Epithelial cell of proximal tubule (primary cell): Measurements from ENCODE around the gene ACTN2. TPM values are rescaled to one million over a fixed set of nuclear protein-coding genes. Genes with fewer than 3 reads are reported as not detected.

ENCODE experiments used
- DNase-seq: peaks from one replicate; pipeline ENCODE4 v3.0.0-alpha.2; 2011; ENCODE audit warnings: low read depth
- H3K4me3 ChIP-seq: 2 replicates; pipeline ENCODE4 v1.5.1; 2011; ENCODE audit warnings: low read depth, mild to moderate bottlenecking, low read length
- total RNA-seq: library from RNA; depleted of rRNA; stranded (reverse); fragments of >200 nt; gene quantifications from 2 replicates; pipeline ENCODE4 v1.2.3, GENCODE V29; 2015
- TF ChIP-seq, protein P1 (sequence below): conservative IDR thresholded peaks from 2 replicates; pipeline ENCODE4 v1.5.1; 2012; ENCODE audit warnings: low read depth, mild to moderate bottlenecking, low read length

The ACTN2 gene
- total RNA-seq, 1 donor from 2014 or later, result 0.52 TPM

- no peak overlapping the region for H3K4me3 ChIP-seq
- DNase-seq, result no peak
- TF ChIP-seq, protein P1, sequence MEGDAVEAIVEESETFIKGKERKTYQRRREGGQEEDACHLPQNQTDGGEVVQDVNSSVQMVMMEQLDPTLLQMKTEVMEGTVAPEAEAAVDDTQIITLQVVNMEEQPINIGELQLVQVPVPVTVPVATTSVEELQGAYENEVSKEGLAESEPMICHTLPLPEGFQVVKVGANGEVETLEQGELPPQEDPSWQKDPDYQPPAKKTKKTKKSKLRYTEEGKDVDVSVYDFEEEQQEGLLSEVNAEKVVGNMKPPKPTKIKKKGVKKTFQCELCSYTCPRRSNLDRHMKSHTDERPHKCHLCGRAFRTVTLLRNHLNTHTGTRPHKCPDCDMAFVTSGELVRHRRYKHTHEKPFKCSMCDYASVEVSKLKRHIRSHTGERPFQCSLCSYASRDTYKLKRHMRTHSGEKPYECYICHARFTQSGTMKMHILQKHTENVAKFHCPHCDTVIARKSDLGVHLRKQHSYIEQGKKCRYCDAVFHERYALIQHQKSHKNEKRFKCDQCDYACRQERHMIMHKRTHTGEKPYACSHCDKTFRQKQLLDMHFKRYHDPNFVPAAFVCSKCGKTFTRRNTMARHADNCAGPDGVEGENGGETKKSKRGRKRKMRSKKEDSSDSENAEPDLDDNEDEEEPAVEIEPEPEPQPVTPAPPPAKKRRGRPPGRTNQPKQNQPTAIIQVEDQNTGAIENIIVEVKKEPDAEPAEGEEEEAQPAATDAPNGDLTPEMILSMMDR, result no peak
These were observed 79.5 kb downstream of the ACTN2 start for GRCh38 chr1:236765831-236766230.

- TF ChIP-seq, protein P1, result no peak
- DNase-seq, result no peak
- no peak overlapping the region for H3K4me3 ChIP-seq
These were observed 80.2 kb downstream of the ACTN2 start for GRCh38 chr1:236766506-236766905.

DNA sequence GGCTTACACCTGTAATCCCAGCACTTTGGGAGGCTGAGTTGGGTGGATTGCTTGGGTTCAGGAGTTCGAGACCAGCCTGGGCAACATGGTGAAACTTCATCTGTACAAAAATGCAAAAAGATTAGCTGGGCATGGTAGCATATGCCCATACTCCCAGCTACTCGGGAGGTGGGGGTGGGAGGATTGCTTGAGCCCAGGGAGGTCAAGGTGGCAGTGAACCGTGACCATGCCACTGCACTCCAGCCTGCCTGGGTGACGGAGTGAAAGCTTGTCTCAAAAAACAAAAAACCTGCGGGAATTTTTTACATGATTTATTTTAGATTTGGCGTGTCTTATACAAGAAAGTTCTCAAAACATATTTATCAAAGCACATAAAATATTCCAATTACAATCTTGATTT, 81.0 kb downstream of the ACTN2 start:
- H3K4me3 ChIP-seq, result no peak overlapping the region

DNA sequence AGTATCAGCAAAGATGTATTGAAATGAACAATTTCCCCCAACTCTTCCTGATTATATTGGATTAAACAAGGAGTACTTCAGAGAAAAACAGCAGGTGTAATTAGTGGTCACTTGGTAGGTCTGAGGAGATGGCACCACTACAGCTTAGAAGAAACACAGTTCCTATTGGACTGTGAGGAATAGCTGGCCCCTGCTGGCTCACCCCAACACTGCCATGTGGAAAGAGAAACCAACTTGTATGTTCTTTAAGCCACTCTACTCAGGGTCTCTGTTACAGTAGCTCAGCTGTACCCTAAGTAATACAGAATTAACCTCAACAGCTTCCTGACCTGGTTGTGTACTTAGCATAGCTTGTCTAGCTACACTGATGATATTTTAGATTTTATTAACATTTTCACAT, 82.3 kb downstream of the ACTN2 start:
- H3K4me3 ChIP-seq, result no peak overlapping the region
- DNase-seq, result no peak
- TF ChIP-seq, protein P1, result no peak

More for the DNA sequence above, 81.0 kb downstream of the ACTN2 start:
- TF ChIP-seq, protein P1, result no peak
- no peak for DNase-seq

GRCh38 chr1:236773919-236774318, 87.6 kb downstream of the ACTN2 start:
- TF ChIP-seq, protein P1, result no peak
- no peak for DNase-seq

GRCh38 chr1:236774926-236775325, 88.6 kb downstream of the ACTN2 start:
- no peak for DNase-seq
- TF ChIP-seq, protein P1, result peak; percentile 72
- H3K4me3 ChIP-seq, result no peak overlapping the region

More at GRCh38 chr1:236773919-236774318, 87.6 kb downstream of the ACTN2 start:
- no peak overlapping the region for H3K4me3 ChIP-seq

DNA sequence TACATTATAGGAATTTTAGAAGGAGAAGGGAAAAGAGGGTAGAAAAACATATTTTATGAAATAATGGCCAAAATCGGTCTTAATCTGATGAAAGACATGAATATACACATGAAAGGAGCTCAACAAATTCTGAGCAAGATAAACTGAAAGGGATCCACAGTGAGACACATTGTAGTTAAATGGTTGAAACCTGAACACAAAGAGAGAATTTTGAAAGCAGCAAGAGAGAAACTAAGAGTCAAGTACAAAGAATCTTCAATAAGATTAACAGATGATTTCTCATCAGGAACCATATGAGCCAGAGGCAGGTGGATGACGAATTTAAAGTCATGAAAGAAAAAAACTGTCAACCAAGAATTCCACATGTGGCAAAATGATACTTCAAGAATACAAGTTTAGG, 93.0 kb downstream of the ACTN2 start:
- no peak for DNase-seq
- TF ChIP-seq, protein P1, result no peak
- no peak overlapping the region for H3K4me3 ChIP-seq
